HepG2 (cell line): ENCODE data around the gene SIGLEC15.

Experiments
- NBN ChIP-seq: fragments of 450-650 bp; conservative IDR thresholded peaks from 2 replicates; pipeline ENCODE4 v1.6.1; 2017
- SRF ChIP-seq: IDR thresholded peaks from 2 replicates; pipeline ENCODE4 v1.6.1; 2011; ENCODE audit warnings: mild to moderate bottlenecking, low read depth, low read length, moderate library complexity
- TF ChIP-seq, protein P1 (sequence below): sonication (generic); formaldehyde crosslinking; conservative IDR thresholded peaks from 2 replicates; pipeline ENCODE4 v1.4.0; 2020; ENCODE audit warnings: missing genetic modification reagents

DNA sequence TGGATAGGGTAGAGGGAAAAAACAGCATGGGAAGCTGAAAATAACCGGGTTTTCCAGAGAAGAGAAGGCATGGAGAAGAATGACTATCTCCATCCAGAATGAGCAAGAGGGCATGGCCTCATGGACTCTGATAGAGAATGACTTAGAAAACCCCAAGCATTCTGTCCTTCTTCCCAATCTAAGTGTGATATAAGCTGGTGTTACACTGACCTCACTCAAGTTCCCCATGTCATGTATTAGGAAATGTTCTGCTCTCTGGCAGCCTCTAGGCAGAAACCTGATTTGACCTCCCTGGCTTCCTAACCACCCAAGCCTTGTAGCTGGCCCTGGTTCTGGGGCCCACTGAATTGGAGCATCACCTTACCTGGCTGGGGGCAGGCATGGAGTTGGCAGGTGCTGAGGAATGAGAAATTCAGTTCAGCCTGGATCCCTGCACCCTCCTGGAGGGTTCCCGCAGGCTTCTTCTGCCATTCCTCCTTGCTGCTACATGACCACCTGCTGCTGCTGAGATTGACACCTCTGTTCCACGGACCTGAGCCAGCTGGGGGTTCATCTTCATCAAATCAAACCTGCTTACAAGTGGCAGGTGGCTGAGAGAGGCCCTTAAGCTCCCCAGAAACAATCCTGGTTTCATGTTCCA lies 5.2 kb upstream of the SIGLEC15 start:
- no peak for TF ChIP-seq SRF
- no peak for TF ChIP-seq NBN
- TF ChIP-seq, protein P1, sequence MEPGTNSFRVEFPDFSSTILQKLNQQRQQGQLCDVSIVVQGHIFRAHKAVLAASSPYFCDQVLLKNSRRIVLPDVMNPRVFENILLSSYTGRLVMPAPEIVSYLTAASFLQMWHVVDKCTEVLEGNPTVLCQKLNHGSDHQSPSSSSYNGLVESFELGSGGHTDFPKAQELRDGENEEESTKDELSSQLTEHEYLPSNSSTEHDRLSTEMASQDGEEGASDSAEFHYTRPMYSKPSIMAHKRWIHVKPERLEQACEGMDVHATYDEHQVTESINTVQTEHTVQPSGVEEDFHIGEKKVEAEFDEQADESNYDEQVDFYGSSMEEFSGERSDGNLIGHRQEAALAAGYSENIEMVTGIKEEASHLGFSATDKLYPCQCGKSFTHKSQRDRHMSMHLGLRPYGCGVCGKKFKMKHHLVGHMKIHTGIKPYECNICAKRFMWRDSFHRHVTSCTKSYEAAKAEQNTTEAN (CRISPR knock-in tag): no peak
